WTC11 (cell line): ENCODE data around the gene CDH13. TPM values are rescaled to one million over a fixed set of nuclear protein-coding genes. Genes with fewer than 3 reads are reported as not detected.

Source experiments
- ATAC-seq: fragments of 200-7000 bp; cut with Tn5 transposase; 2 replicates; pipeline ENCODE4 v1.10.0; 2021; ENCODE audit warnings: mild to moderate bottlenecking, moderate library complexity
- CTCF ChIA-PET: fragments of 300-600 bp; sonication (Branson Sonifier 250); formaldehyde crosslinking; loops from one replicate; lab custom pipeline; 2021; ENCODE audit warnings: antibody characterized with exemption; lab: Charles Lee
- POLR2A ChIA-PET: fragments of 350-600 bp; sonication (Branson Sonifier 250); formaldehyde crosslinking; loops from one replicate; lab custom pipeline; 2021; ENCODE audit warnings: antibody characterized with exemption; lab: Charles Lee
- DNase-seq: peaks from one replicate; pipeline ENCODE4 v3.0.0; 2021; ENCODE audit warnings: low spot score
- H3K27ac Mint-ChIP-seq: 2 replicates; pipeline ENCODE4 v1.8.0; 2021; ENCODE audit warnings: mixed read lengths
- H3K27me3 Mint-ChIP-seq: 2 replicates; pipeline ENCODE4 v1.8.0; 2021; ENCODE audit warnings: low read depth, mild to moderate bottlenecking, moderate library complexity, mixed read lengths
- H3K36me3 Mint-ChIP-seq: 2 replicates; pipeline ENCODE4 v1.8.0; 2021; ENCODE audit warnings: mixed read lengths
- H3K4me1 Mint-ChIP-seq: 2 replicates; pipeline ENCODE4 v1.8.0; 2022; ENCODE audit warnings: mixed read lengths
- H3K4me3 Mint-ChIP-seq: 2 replicates; pipeline ENCODE4 v1.8.0; 2021; ENCODE audit warnings: mild to moderate bottlenecking, moderate library complexity, mixed read lengths
- H3K9me3 Mint-ChIP-seq: 2 replicates; pipeline ENCODE4 v1.8.0; 2021; ENCODE audit warnings: mixed read lengths
- CREB1 ChIP-seq: sonication (generic); formaldehyde crosslinking; IDR thresholded peaks from 2 replicates; pipeline ENCODE4 v1.8.0; 2023; ENCODE audit warnings: mild to moderate bottlenecking, missing genetic modification reagents
- E2F1 ChIP-seq: sonication (generic); formaldehyde crosslinking; IDR thresholded peaks from 2 replicates; pipeline ENCODE4 v1.8.0; 2022; ENCODE audit warnings: mild to moderate bottlenecking, missing genetic modification reagents
- EMX1 ChIP-seq: fragments of 250-450 bp; sonication (Bioruptor Pico); IDR thresholded peaks from 2 replicates; pipeline ENCODE4 v1.8.0; 2021; ENCODE audit warnings: mild to moderate bottlenecking
- ETV6 ChIP-seq: sonication (generic); formaldehyde crosslinking; IDR thresholded peaks from 2 replicates; pipeline ENCODE4 v1.8.1; 2022; ENCODE audit warnings: mild to moderate bottlenecking, missing genetic modification reagents
- GRHL2 ChIP-seq: fragments of 250-450 bp; sonication (Bioruptor Pico); IDR thresholded peaks from 2 replicates; pipeline ENCODE4 v1.8.0; 2022; ENCODE audit warnings: mild to moderate bottlenecking, moderate library complexity; ENCODE audit not compliant: insufficient replicate concordance, severe bottlenecking
- HMGA2 ChIP-seq: fragments of 250-450 bp; sonication (Bioruptor Pico); IDR thresholded peaks from 2 replicates; pipeline ENCODE4 v1.4.0; 2021; ENCODE audit warnings: mild to moderate bottlenecking, moderate library complexity
- HMGXB4 ChIP-seq: sonication (generic); formaldehyde crosslinking; IDR thresholded peaks from 2 replicates; pipeline ENCODE4 v1.8.1; 2023; ENCODE audit warnings: mild to moderate bottlenecking, moderate library complexity, missing genetic modification reagents
- IRF1 ChIP-seq: sonication (generic); formaldehyde crosslinking; IDR thresholded peaks from 2 replicates; pipeline ENCODE4 v1.8.0; 2023; ENCODE audit warnings: missing genetic modification reagents
- IRF2 ChIP-seq: sonication (generic); formaldehyde crosslinking; IDR thresholded peaks from 2 replicates; pipeline ENCODE4 v1.8.0; 2022; ENCODE audit warnings: low read depth, missing genetic modification reagents, borderline replicate concordance
- MLX ChIP-seq: sonication (generic); formaldehyde crosslinking; IDR thresholded peaks from 2 replicates; pipeline ENCODE4 v1.8.1; 2023; ENCODE audit warnings: mild to moderate bottlenecking, missing genetic modification reagents, moderate library complexity
- MXD4 ChIP-seq: fragments of 250-450 bp; sonication (Bioruptor Pico); IDR thresholded peaks from 2 replicates; pipeline ENCODE4 v1.8.0; 2021; ENCODE audit warnings: mild to moderate bottlenecking, moderate library complexity, borderline replicate concordance
- NFYB ChIP-seq: sonication (generic); formaldehyde crosslinking; conservative IDR thresholded peaks from 2 replicates; pipeline ENCODE4 v1.8.0; 2022; ENCODE audit warnings: low read depth, missing genetic modification reagents
- NR2C2 ChIP-seq: sonication (generic); formaldehyde crosslinking; IDR thresholded peaks from 2 replicates; pipeline ENCODE4 v1.8.0; 2022; ENCODE audit warnings: mild to moderate bottlenecking, missing genetic modification reagents
- RORB ChIP-seq: fragments of 250-450 bp; sonication (Bioruptor Pico); IDR thresholded peaks from 2 replicates; pipeline ENCODE4 v1.9.0; 2021; ENCODE audit warnings: mild to moderate bottlenecking
- SMAD4 ChIP-seq: sonication (generic); formaldehyde crosslinking; IDR thresholded peaks from 2 replicates; pipeline ENCODE4 v1.8.0; 2022; ENCODE audit warnings: mild to moderate bottlenecking, missing genetic modification reagents
- SOX15 ChIP-seq: fragments of 250-450 bp; sonication (Bioruptor Pico); IDR thresholded peaks from 2 replicates; pipeline ENCODE4 v1.9.0; 2021; ENCODE audit warnings: mild to moderate bottlenecking
- STAT6 ChIP-seq: sonication (generic); formaldehyde crosslinking; conservative IDR thresholded peaks from 2 replicates; pipeline ENCODE4 v1.8.1; 2023; ENCODE audit warnings: mild to moderate bottlenecking, low read depth, missing genetic modification reagents, moderate library complexity
- TEAD1 ChIP-seq: sonication (generic); formaldehyde crosslinking; IDR thresholded peaks from 2 replicates; pipeline ENCODE4 v1.8.0; 2022; ENCODE audit warnings: mild to moderate bottlenecking, missing genetic modification reagents
- USF1 ChIP-seq: sonication (generic); formaldehyde crosslinking; IDR thresholded peaks from 2 replicates; pipeline ENCODE4 v1.8.0; 2022; ENCODE audit warnings: mild to moderate bottlenecking, missing genetic modification reagents
- USF2 ChIP-seq: sonication (generic); formaldehyde crosslinking; IDR thresholded peaks from 2 replicates; pipeline ENCODE4 v1.8.1; 2023; ENCODE audit warnings: mild to moderate bottlenecking, missing genetic modification reagents, moderate library complexity
- ZBTB43 ChIP-seq: sonication (generic); formaldehyde crosslinking; IDR thresholded peaks from 2 replicates; pipeline ENCODE4 v1.8.1; 2023; ENCODE audit warnings: mild to moderate bottlenecking, missing genetic modification reagents
- ZMAT4 ChIP-seq: fragments of 250-450 bp; sonication (Bioruptor Pico); IDR thresholded peaks from 2 replicates; pipeline ENCODE4 v1.9.0; 2021; ENCODE audit warnings: mild to moderate bottlenecking
- ZNF121 ChIP-seq: sonication (generic); formaldehyde crosslinking; IDR thresholded peaks from 2 replicates; pipeline ENCODE4 v1.8.0; 2023; ENCODE audit warnings: missing genetic modification reagents
- ZNF138 ChIP-seq: sonication (generic); formaldehyde crosslinking; conservative IDR thresholded peaks from 2 replicates; pipeline ENCODE4 v1.8.1; 2022; ENCODE audit warnings: mild to moderate bottlenecking, moderate library complexity, missing genetic modification reagents
- ZNF416 ChIP-seq: fragments of 250-450 bp; sonication (Bioruptor Pico); IDR thresholded peaks from 2 replicates; pipeline ENCODE4 v1.9.0; 2021; ENCODE audit warnings: mild to moderate bottlenecking, inconsistent platforms
- ZSCAN18 ChIP-seq: fragments of 250-450 bp; sonication (Bioruptor Pico); IDR thresholded peaks from 2 replicates; pipeline ENCODE4 v2.1.2; 2022; ENCODE audit warnings: mild to moderate bottlenecking, moderate library complexity
- total RNA-seq: library from RNA; stranded (reverse); gene quantifications from 3 replicates; pipeline ENCODE4 v1.2.3, GENCODE V29; 2021

The CDH13 gene
- total RNA-seq, 1 experiment from 2014 or later: 0.81 TPM

- TF ChIP-seq TEAD1 (CRISPR knock-in tag) (no peak), USF1 (CRISPR knock-in tag) (no peak), IRF2 (CRISPR knock-in tag) (no peak), MXD4 (no peak), ETV6 (CRISPR knock-in tag) (no peak), CREB1 (CRISPR knock-in tag) (no peak), MLX (CRISPR knock-in tag) (no peak), SMAD4 (CRISPR knock-in tag) (no peak), NR2C2 (no peak), ZBTB43 (CRISPR knock-in tag) (no peak)
Observed at GRCh38 chr16:82681592-82681991, 54.8 kb downstream of the CDH13 start (continued).

- DNase-seq: no peak
- Mint-ChIP-seq H3K4me3 (no peak overlapping the region), H3K27ac (no peak overlapping the region), H3K36me3 (no peaks in the 10 kb centered on the region), H3K4me1 (no peaks in the 10 kb centered on the region), H3K9me3 (peaks cover 2% of the 10 kb centered on the region; the same call in 1 of the 2 replicates), H3K27me3 (no peaks in the 10 kb centered on the region)
- no peak for ATAC-seq
- ChIA-PET CTCF (no interaction called here), POLR2A (no interaction called here)
- no peak for TF ChIP-seq RORB (CRISPR knock-in tag)
- TF ChIP-seq USF2 (CRISPR knock-in tag): no peak
- TF ChIP-seq ZNF138: no peak
- TF ChIP-seq IRF1 (CRISPR knock-in tag): no peak
- TF ChIP-seq NR2C2: no peak
- no peak for TF ChIP-seq SOX15
- no peak for TF ChIP-seq ZMAT4
- TF ChIP-seq STAT6 (CRISPR knock-in tag): no peak
- TF ChIP-seq ZNF416: no peak
- TF ChIP-seq HMGA2 (CRISPR knock-in tag): no peak
- no peak for TF ChIP-seq EMX1 (CRISPR knock-in tag)
- TF ChIP-seq NFYB (CRISPR knock-in tag): no peak
- no peak for TF ChIP-seq E2F1 (CRISPR knock-in tag)
- no peak for TF ChIP-seq GRHL2 (CRISPR knock-in tag)
- no peak for TF ChIP-seq HMGXB4
- no peak for TF ChIP-seq ZSCAN18 (CRISPR knock-in tag)
- TF ChIP-seq ZNF121 (CRISPR knock-in tag): no peak
- no peak for TF ChIP-seq USF1 (CRISPR knock-in tag)
Observed at GRCh38 chr16:82682767-82683166, 56.0 kb downstream of the CDH13 start.
